Measurements from ENCODE around the gene MATN3.
"Not testable (repeated sequence)": the region's sequence is repeated elsewhere in the genome, so short reads cannot be mapped to it uniquely, and the experiment has no call there.

MATN3 gene

GRCh38 chr2:20012282-20013125, at the start of gene MATN3:
Gene MATN3 (minus strand): TSS chr2:20012668. CDS start chr2:20012631, 37 bp downstream.
- DNase-seq = peak; percentile 65

- no peak for DNase-seq
Observed at GRCh38 chr2:20061940-20062339, 49.5 kb upstream of the MATN3 start.

- DNase-seq = no peak
Observed at GRCh38 chr2:20061476-20061875, 49.0 kb upstream of the MATN3 start.

GRCh38 chr2:20060106-20060505, 47.6 kb upstream of the MATN3 start:
- no peak for DNase-seq

GRCh38 chr2:20057268-20057667, 44.8 kb upstream of the MATN3 start:
- no peak for DNase-seq

- no peak for DNase-seq
Observed at GRCh38 chr2:20054931-20055330, 42.5 kb upstream of the MATN3 start.

- no peak for DNase-seq
Observed at GRCh38 chr2:20054119-20054518, 41.7 kb upstream of the MATN3 start.

- DNase-seq = peak; percentile 81
Observed at GRCh38 chr2:20052861-20053281, 40.4 kb upstream of the MATN3 start.

GRCh38 chr2:20052229-20052851, 39.9 kb upstream of the MATN3 start:
- no peak for DNase-seq

- DNase-seq = peak; percentile 100
Observed at GRCh38 chr2:20051532-20052228, 39.2 kb upstream of the MATN3 start, which contains the start of gene LAPTM4A. Gene LAPTM4A (minus strand): TSS chr2:20051628. CDS start chr2:20051520, 108 bp downstream.

GRCh38 chr2:20050646-20051531, 38.4 kb upstream of the MATN3 start:
- peak; percentile 74 for DNase-seq

GRCh38 chr2:20050104-20050645, 37.7 kb upstream of the MATN3 start:
- DNase-seq = peak; percentile 40

- no peak for DNase-seq
Observed at GRCh38 chr2:20049637-20050036, 37.2 kb upstream of the MATN3 start.

GRCh38 chr2:20048488-20049448, 36.3 kb upstream of the MATN3 start:
- no peak for DNase-seq

GRCh38 chr2:20045712-20046292, 33.3 kb upstream of the MATN3 start:
- DNase-seq = not testable (repeated sequence)

- DNase-seq = no peak
Observed at GRCh38 chr2:20044778-20045177, 32.3 kb upstream of the MATN3 start.

GRCh38 chr2:20042531-20042930, 30.1 kb upstream of the MATN3 start:
- no peak for DNase-seq

GRCh38 chr2:20040489-20041172, 28.2 kb upstream of the MATN3 start:
- DNase-seq = no peak

GRCh38 chr2:20037660-20038059, 25.2 kb upstream of the MATN3 start:
- DNase-seq = no peak
